ENCODE results near the gene DHX32. TPM values are rescaled to one million over a fixed set of nuclear protein-coding genes. Genes with fewer than 3 reads are reported as not detected.

DHX32 gene
- total RNA-seq, 1 donor from 2014 or later: 46.4 TPM

Small RNA genes lying within 50 kb of the gene (microRNA-seq; reads per million reads assigned to microRNA genes)
- gene MIR4484: 1.6 reads per million

Other genes with a start within 250 kb of the DHX32 start
- not detected for gene TEX36, start 198.1 kb downstream of the DHX32 start, total RNA-seq
- gene EDRF1, start 161.6 kb downstream of the DHX32 start, total RNA-seq: 11.5 TPM
- not detected for gene MMP21, start 105.5 kb downstream of the DHX32 start, total RNA-seq
- 80.4 TPM for gene UROS, start 58.0 kb downstream of the DHX32 start, total RNA-seq
- gene BCCIP, start 57.7 kb downstream of the DHX32 start, total RNA-seq: 45.1 TPM
- gene FANK1, start 15.3 kb upstream of the DHX32 start, total RNA-seq: 0.30 TPM